Neural cell (in vitro differentiated cells): ENCODE results near the gene LZTFL1. TPM values are rescaled to one million over a fixed set of nuclear protein-coding genes. Genes with fewer than 3 reads are reported as not detected.

ENCODE experiments used
- H2AFZ ChIP-seq: fragments of 200-600, 300-800 bp; sonication (generic), shearing (Covaris generic); 2 replicates; pipeline ENCODE4 v1.6.0; 2014; ENCODE audit warnings: low read depth, mild to moderate bottlenecking, antibody characterized with exemption, low read length, moderate library complexity
- H3F3A ChIP-seq: fragments of 200-600 bp; shearing (Covaris generic); 2 replicates; pipeline ENCODE4 v1.6.1; 2016; ENCODE audit warnings: mild to moderate bottlenecking, moderate library complexity, mixed read lengths, antibody characterized with exemption, low read length; ENCODE audit not compliant: insufficient read depth, poor library complexity, severe bottlenecking
- H3K27ac ChIP-seq: fragments of 200-600, 300-800 bp; sonication (generic), shearing (Covaris generic); 2 replicates; pipeline ENCODE4 v1.5.1; 2014; ENCODE audit warnings: mild to moderate bottlenecking, low read length, moderate library complexity
- H3K27me3 ChIP-seq: fragments of 300-800, 200-600 bp; sonication (generic), shearing (Covaris generic); 2 replicates; pipeline ENCODE4 v1.6.0; 2014; ENCODE audit warnings: mild to moderate bottlenecking, low read depth, low read length, moderate library complexity; ENCODE audit not compliant: insufficient read depth
- H3K36me3 ChIP-seq: fragments of 300-800, 200-600 bp; sonication (generic), shearing (Covaris generic); 2 replicates; pipeline ENCODE4 v1.5.1; 2014; ENCODE audit warnings: mild to moderate bottlenecking, antibody characterized with exemption, low read length, moderate library complexity; ENCODE audit not compliant: insufficient read depth
- H3K4me2 ChIP-seq: fragments of 300-800, 200-600 bp; sonication (generic), shearing (Covaris generic); 2 replicates; pipeline ENCODE4 v1.6.0; 2014; ENCODE audit warnings: mild to moderate bottlenecking, low read length
- H3K4me3 ChIP-seq: fragments of 300-800, 200-600 bp; sonication (generic), shearing (Covaris generic); 2 replicates; pipeline ENCODE4 v1.5.1; 2014; ENCODE audit warnings: mild to moderate bottlenecking, low read length, moderate library complexity
- H3K79me2 ChIP-seq: fragments of 200-600 bp; shearing (Covaris generic); replicated peaks from 2 replicates; pipeline ENCODE4 v1.6.0; 2014; ENCODE audit warnings: mild to moderate bottlenecking, low read length, moderate library complexity; ENCODE audit not compliant: insufficient read depth
- H3K9ac ChIP-seq: fragments of 300-800, 200-600 bp; sonication (generic), shearing (Covaris generic); 2 replicates; pipeline ENCODE4 v1.6.1; 2016; ENCODE audit warnings: mild to moderate bottlenecking, low read length, mixed read lengths
- H3K9me2 ChIP-seq: fragments of 200-600 bp; shearing (Covaris generic); 2 replicates; pipeline ENCODE4 v1.6.1; 2016; ENCODE audit warnings: mild to moderate bottlenecking, low read length, mixed read lengths; ENCODE audit not compliant: insufficient read depth
- H3K9me3 ChIP-seq: fragments of 200-600, 300-800 bp; sonication (generic), shearing (Covaris generic); 2 replicates; pipeline ENCODE4 v1.6.1; 2016; ENCODE audit warnings: mild to moderate bottlenecking, mixed run types, low read length, moderate library complexity, mixed read lengths
- H4K20me1 ChIP-seq: fragments of 200-600 bp; shearing (Covaris generic); 2 replicates; pipeline ENCODE4 v1.6.1; 2016; ENCODE audit warnings: mild to moderate bottlenecking, mixed run types; ENCODE audit not compliant: insufficient read depth
- EP300 ChIP-seq: fragments of 450-650 bp; conservative IDR thresholded peaks from 2 replicates; pipeline ENCODE4 v1.6.1; 2014; ENCODE audit warnings: antibody characterized with exemption, mild to moderate bottlenecking, moderate library complexity; ENCODE audit not compliant: poor library complexity, severe bottlenecking
- EZH2 ChIP-seq: fragments of 200-600, 300-800 bp; shearing (Covaris generic), sonication (generic); IDR thresholded peaks from 2 replicates; pipeline ENCODE4 v1.6.1; 2014; ENCODE audit warnings: antibody characterized with exemption, low read length, borderline replicate concordance, mild to moderate bottlenecking; ENCODE audit not compliant: insufficient read depth, poor library complexity, severe bottlenecking
- MXI1 ChIP-seq: fragments of 450-650 bp; conservative IDR thresholded peaks from 2 replicates; pipeline ENCODE4 v1.6.1; 2014; ENCODE audit warnings: antibody characterized with exemption, mild to moderate bottlenecking; ENCODE audit not compliant: poor library complexity, severe bottlenecking
- POLR2AphosphoS5 ChIP-seq: IDR thresholded peaks from 2 replicates; pipeline ENCODE4 v1.6.1; 2012
- RAD21 ChIP-seq: fragments of 450-650 bp; conservative IDR thresholded peaks from 2 replicates; pipeline ENCODE4 v1.6.1; 2014; ENCODE audit warnings: antibody characterized with exemption, mild to moderate bottlenecking, moderate library complexity
- SMC3 ChIP-seq: fragments of 450-650 bp; conservative IDR thresholded peaks from 2 replicates; pipeline ENCODE4 v1.6.1; 2014; ENCODE audit warnings: antibody characterized with exemption, mild to moderate bottlenecking, moderate library complexity; ENCODE audit not compliant: poor library complexity
- TAF1 ChIP-seq: IDR thresholded peaks from 2 replicates; pipeline ENCODE4 v1.6.1; 2012; ENCODE audit warnings: low read depth
- polyA plus RNA-seq: library from polyadenylated mRNA; depleted of rRNA; stranded (reverse); fragments of >200 nt; gene quantifications from 2 replicates; pipeline ENCODE4 v1.2.3, GENCODE V29; 2014
- TF ChIP-seq, protein P1 (sequence below): fragments of 450-650 bp; IDR thresholded peaks from 2 replicates; pipeline ENCODE4 v1.5.1; 2014; ENCODE audit warnings: antibody characterized with exemption, mild to moderate bottlenecking, moderate library complexity; ENCODE audit not compliant: poor library complexity, severe bottlenecking
- TF ChIP-seq, protein P2 (sequence below): IDR thresholded peaks from 2 replicates; pipeline ENCODE4 v1.6.1; 2012; ENCODE audit warnings: borderline replicate concordance

LZTFL1 gene
- polyA plus RNA-seq, 1 donor from 2014 or later = 26.8 TPM

DNA sequence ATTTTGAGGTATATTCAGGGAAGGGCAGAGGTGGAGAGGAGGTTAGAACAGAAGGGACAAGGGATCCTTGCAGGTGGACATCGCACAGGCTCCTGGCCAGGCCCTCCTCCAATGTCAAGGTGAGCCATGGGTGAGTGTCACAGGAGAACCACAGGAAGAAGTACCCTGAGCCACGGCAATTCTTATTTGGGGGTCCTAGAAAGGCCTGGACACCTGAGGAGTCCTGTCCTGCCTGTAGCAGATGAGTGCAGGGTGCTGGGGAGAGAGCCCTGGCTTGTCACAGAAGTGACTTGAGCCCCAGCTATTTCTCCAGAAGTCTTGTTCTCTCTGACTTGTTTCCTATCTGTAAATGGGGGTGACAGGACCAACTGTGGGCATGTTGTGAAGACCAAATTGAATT, 49.9 kb downstream of the LZTFL1 start:
- H3K27ac ChIP-seq = no peak overlapping the region

GRCh38 chr3:45790596-45790995, 51.3 kb downstream of the LZTFL1 start:
- Histone ChIP-seq H3K79me2 (no peaks in the 10 kb centered on the region), H4K20me1 (no peaks in the 10 kb centered on the region), H3K9ac (no peak overlapping the region), H3K27me3 (peaks cover 22% of the 10 kb centered on the region), H3K27ac (no peak overlapping the region), H3F3A (no peaks in the 10 kb centered on the region), H3K9me2 (no peaks in the 10 kb centered on the region), H3K4me3 (no peak overlapping the region), H3K4me2 (no peak overlapping the region), H2AFZ (no peak overlapping the region), H3K36me3 (no peaks in the 10 kb centered on the region), H3K9me3 (no peaks in the 10 kb centered on the region)
- no peak for TF ChIP-seq SMC3
- TF ChIP-seq POLR2AphosphoS5 = no peak
- TF ChIP-seq, protein P1, sequence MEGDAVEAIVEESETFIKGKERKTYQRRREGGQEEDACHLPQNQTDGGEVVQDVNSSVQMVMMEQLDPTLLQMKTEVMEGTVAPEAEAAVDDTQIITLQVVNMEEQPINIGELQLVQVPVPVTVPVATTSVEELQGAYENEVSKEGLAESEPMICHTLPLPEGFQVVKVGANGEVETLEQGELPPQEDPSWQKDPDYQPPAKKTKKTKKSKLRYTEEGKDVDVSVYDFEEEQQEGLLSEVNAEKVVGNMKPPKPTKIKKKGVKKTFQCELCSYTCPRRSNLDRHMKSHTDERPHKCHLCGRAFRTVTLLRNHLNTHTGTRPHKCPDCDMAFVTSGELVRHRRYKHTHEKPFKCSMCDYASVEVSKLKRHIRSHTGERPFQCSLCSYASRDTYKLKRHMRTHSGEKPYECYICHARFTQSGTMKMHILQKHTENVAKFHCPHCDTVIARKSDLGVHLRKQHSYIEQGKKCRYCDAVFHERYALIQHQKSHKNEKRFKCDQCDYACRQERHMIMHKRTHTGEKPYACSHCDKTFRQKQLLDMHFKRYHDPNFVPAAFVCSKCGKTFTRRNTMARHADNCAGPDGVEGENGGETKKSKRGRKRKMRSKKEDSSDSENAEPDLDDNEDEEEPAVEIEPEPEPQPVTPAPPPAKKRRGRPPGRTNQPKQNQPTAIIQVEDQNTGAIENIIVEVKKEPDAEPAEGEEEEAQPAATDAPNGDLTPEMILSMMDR = no peak
- TF ChIP-seq EZH2 = no peak
- no peak for TF ChIP-seq EP300

More for the DNA sequence above, 49.9 kb downstream of the LZTFL1 start:
- Histone ChIP-seq H3K9ac (no peak overlapping the region), H3K36me3 (no peaks in the 10 kb centered on the region), H3K27me3 (peaks cover 36% of the 10 kb centered on the region), H3K4me3 (no peak overlapping the region), H3K4me2 (no peak overlapping the region), H3F3A (no peaks in the 10 kb centered on the region), H2AFZ (no peak overlapping the region), H4K20me1 (no peaks in the 10 kb centered on the region), H3K9me2 (no peaks in the 10 kb centered on the region), H3K9me3 (no peaks in the 10 kb centered on the region), H3K79me2 (no peaks in the 10 kb centered on the region)
- no peak for TF ChIP-seq TAF1
- TF ChIP-seq EZH2 = no peak
- no peak for TF ChIP-seq RAD21
- TF ChIP-seq, protein P2, sequence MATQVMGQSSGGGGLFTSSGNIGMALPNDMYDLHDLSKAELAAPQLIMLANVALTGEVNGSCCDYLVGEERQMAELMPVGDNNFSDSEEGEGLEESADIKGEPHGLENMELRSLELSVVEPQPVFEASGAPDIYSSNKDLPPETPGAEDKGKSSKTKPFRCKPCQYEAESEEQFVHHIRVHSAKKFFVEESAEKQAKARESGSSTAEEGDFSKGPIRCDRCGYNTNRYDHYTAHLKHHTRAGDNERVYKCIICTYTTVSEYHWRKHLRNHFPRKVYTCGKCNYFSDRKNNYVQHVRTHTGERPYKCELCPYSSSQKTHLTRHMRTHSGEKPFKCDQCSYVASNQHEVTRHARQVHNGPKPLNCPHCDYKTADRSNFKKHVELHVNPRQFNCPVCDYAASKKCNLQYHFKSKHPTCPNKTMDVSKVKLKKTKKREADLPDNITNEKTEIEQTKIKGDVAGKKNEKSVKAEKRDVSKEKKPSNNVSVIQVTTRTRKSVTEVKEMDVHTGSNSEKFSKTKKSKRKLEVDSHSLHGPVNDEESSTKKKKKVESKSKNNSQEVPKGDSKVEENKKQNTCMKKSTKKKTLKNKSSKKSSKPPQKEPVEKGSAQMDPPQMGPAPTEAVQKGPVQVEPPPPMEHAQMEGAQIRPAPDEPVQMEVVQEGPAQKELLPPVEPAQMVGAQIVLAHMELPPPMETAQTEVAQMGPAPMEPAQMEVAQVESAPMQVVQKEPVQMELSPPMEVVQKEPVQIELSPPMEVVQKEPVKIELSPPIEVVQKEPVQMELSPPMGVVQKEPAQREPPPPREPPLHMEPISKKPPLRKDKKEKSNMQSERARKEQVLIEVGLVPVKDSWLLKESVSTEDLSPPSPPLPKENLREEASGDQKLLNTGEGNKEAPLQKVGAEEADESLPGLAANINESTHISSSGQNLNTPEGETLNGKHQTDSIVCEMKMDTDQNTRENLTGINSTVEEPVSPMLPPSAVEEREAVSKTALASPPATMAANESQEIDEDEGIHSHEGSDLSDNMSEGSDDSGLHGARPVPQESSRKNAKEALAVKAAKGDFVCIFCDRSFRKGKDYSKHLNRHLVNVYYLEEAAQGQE = no peak

- no peak for TF ChIP-seq TAF1
- no peak for TF ChIP-seq EZH2
- no peak for TF ChIP-seq RAD21
- TF ChIP-seq, protein P1 = no peak
- TF ChIP-seq POLR2AphosphoS5 = no peak
- no peak for TF ChIP-seq MXI1
- no peak for TF ChIP-seq SMC3
- TF ChIP-seq, protein P2 = no peak
- TF ChIP-seq EP300 = no peak
- no peak overlapping the region for H3K4me2 ChIP-seq
- no peaks in the 10 kb centered on the region for H3K79me2 ChIP-seq
- H2AFZ ChIP-seq = no peak overlapping the region
- no peaks in the 10 kb centered on the region for H3F3A ChIP-seq
- peaks cover 9% of the 10 kb centered on the region for H3K27me3 ChIP-seq
- H4K20me1 ChIP-seq = no peaks in the 10 kb centered on the region
- no peak overlapping the region for H3K27ac ChIP-seq
- H3K9me2 ChIP-seq = no peaks in the 10 kb centered on the region
- no peak overlapping the region for H3K9ac ChIP-seq
- H3K36me3 ChIP-seq = no peaks in the 10 kb centered on the region
- no peaks in the 10 kb centered on the region for H3K9me3 ChIP-seq
- no peak overlapping the region for H3K4me3 ChIP-seq
Measured at GRCh38 chr3:45789235-45789812, 52.6 kb downstream of the LZTFL1 start.
